Mucosa of descending colon (tissue), 3 donors: ENCODE results near the gene KIF16B. TPM values are rescaled to one million over a fixed set of nuclear protein-coding genes. Genes with fewer than 3 reads are reported as not detected.
A peak's percentile ranks its signal among the peaks of the same experiment; 100 is the strongest.

Experiments used
- ATAC-seq: fragments of 200-7000 bp; cut with Tn5 transposase; one replicate; pipeline ENCODE4 v1.9.1; 2020; ENCODE audit warnings: mild to moderate bottlenecking, moderate library complexity
- DNase-seq, 3 donors: peaks; one replicate each; pipeline ENCODE4 v3.0.0-alpha.2; 2020
- H3K36me3 ChIP-seq: fragments of 200-600 bp; one replicate; pipeline ENCODE4 v1.8.0; 2021; ENCODE audit warnings: low read depth, mild to moderate bottlenecking
- H3K4me1 ChIP-seq: fragments of 200-600 bp; one replicate; pipeline ENCODE4 v1.8.0; 2021; ENCODE audit warnings: low read depth, mild to moderate bottlenecking
- H3K4me3 ChIP-seq: fragments of 200-600 bp; one replicate; pipeline ENCODE4 v1.8.0; 2021; ENCODE audit warnings: mild to moderate bottlenecking
- H3K9me3 ChIP-seq: fragments of 200-600 bp; one replicate; pipeline ENCODE4 v1.8.0; 2021; ENCODE audit warnings: mild to moderate bottlenecking
- CTCF ChIP-seq: fragments of 200-600 bp; IDR thresholded peaks from one replicate; pipeline ENCODE4 v1.8.0; 2022; ENCODE audit warnings: antibody characterized with exemption, mild to moderate bottlenecking
- intact Hi-C, 2 donors: fragments of 100-400 bp; cut with DNase I in 1 of 2; cut with micrococcal nuclease in 1 of 2; formaldehyde crosslinking; loops; one replicate each; pipeline versions ENCODE4 v1.11.0 to v1.11.1; 2022; cut with DNase I, micrococcal nuclease
- total RNA-seq, 3 donors: library from RNA; stranded (reverse); fragmentation: NEBNext Ultra II Directional in 2 of 3; extraction: Animal tissue kit (Norgen Biotek cat#: 25700) in 2 of 3; gene quantifications; one replicate each; pipeline versions ENCODE4 v1.2.1 to v1.2.4, GENCODE V29; 2021 to 2023
- donor health status: DM: no; HTN: no; CAD: no; lungs with moderate emphysema.
- donor health status: DM: no; HTN: no; CAD: no.
- donor health status: DM: no; HTN: yes; CAD: no.

The KIF16B gene
- total RNA-seq, 3 donors from 2014 or later: 48.5 to 81.7 (median 65.1) TPM

GRCh38 chr20:16393836-16394235 is 179.4 kb downstream of the KIF16B start:
- no peak for ATAC-seq
- intact Hi-C loops: no loop called here
- Histone ChIP-seq H3K4me1 (no peaks in the 10 kb centered on the region), H3K9me3 (no peaks in the 10 kb centered on the region), H3K36me3 (no peaks in the 10 kb centered on the region), H3K4me3 (no peak overlapping the region)
- no peak for DNase-seq
- no peak for TF ChIP-seq CTCF

GRCh38 chr20:16393297-16393696 is 180.0 kb downstream of the KIF16B start:
- peak; percentile 28 for ATAC-seq

GRCh38 chr20:16392346-16392745 is 180.9 kb downstream of the KIF16B start:
- Histone ChIP-seq H3K9me3 (no peaks in the 10 kb centered on the region), H3K4me3 (no peak overlapping the region), H3K36me3 (no peaks in the 10 kb centered on the region), H3K4me1 (no peaks in the 10 kb centered on the region)
- peak; percentile 43 for ATAC-seq
- intact Hi-C loops: no loop called here
- DNase-seq: no peak
- TF ChIP-seq CTCF: no peak

More at GRCh38 chr20:16393297-16393696, 180.0 kb downstream of the KIF16B start:
- intact Hi-C loops: no loop called here
- DNase-seq: peak in 1 of 3 donors; percentile 50
- H3K4me1 ChIP-seq: no peaks in the 10 kb centered on the region
- H3K36me3 ChIP-seq: no peaks in the 10 kb centered on the region
- no peaks in the 10 kb centered on the region for H3K9me3 ChIP-seq
- TF ChIP-seq CTCF: no peak
- H3K4me3 ChIP-seq: no peak overlapping the region

GRCh38 chr20:16390991-16391390 is 182.3 kb downstream of the KIF16B start:
- H3K4me1 ChIP-seq: no peaks in the 10 kb centered on the region
- TF ChIP-seq CTCF: no peak
- no peaks in the 10 kb centered on the region for H3K9me3 ChIP-seq
- H3K4me3 ChIP-seq: no peak overlapping the region
- ATAC-seq (peak; percentile 38), DNase-seq (no peak)
- intact Hi-C loops: no loop called here
- no peaks in the 10 kb centered on the region for H3K36me3 ChIP-seq

- Histone ChIP-seq H3K9me3 (no peaks in the 10 kb centered on the region), H3K4me3 (no peak overlapping the region), H3K36me3 (no peaks in the 10 kb centered on the region), H3K4me1 (no peaks in the 10 kb centered on the region)
- TF ChIP-seq CTCF: no peak
- DNase-seq (no peak), ATAC-seq (no peak)
- intact Hi-C loops: no loop called here
Observed at GRCh38 chr20:16388731-16389130, 184.5 kb downstream of the KIF16B start.

- Histone ChIP-seq H3K4me1 (no peaks in the 10 kb centered on the region), H3K36me3 (no peaks in the 10 kb centered on the region), H3K4me3 (no peak overlapping the region), H3K9me3 (no peaks in the 10 kb centered on the region)
- ATAC-seq (no peak), DNase-seq (no peak)
- TF ChIP-seq CTCF: no peak
- intact Hi-C loops: no loop called here
Observed at GRCh38 chr20:16387666-16388065, 185.6 kb downstream of the KIF16B start.
